HK-2 (cell line): ENCODE data around the gene ZNF764.

Experiments used
- DNase-seq: peaks from one replicate; pipeline ENCODE4 v3.0.0-alpha.2; 2018; ENCODE audit not compliant: unreplicated experiment

Gene ZNF764

DNA sequence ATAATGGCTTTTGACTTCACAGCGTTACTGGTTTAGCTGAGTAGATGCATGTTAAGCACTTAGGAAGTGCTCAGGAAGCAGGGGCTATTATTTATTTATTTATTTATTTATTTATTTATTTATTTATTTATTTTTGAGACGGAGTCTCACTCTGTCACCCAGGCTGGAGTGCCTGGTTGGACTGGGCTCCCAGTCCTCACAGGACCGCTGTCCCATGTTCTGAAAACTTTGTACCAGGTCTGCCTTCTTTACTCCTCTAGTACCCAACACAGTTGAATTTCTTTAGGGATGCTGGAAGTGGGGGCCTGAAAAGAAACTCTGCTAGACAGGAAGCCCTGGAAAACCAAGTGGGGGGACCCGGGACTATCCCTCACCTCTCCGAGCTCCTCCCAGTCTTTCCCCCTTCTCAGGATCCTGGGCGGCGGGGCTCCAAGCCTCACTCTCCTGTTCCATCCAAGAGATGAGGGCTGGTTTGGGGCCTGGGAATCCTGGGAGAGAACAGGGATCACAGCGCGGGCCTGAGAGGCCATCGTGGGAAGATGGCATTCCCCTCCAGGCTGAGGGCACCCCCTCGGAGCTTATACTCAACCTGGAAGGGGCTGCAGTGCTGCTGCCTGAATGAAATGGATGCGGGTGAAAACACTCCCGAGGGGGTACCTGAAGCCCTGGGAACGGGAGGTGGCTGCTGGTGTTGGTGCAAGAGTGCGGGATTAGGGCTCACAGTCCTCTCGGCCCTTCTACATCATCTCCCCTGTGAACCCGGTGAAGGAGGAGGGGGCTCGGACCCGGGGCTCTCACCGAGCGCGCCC is 12.7 kb upstream of the ZNF764 start:
- peak; percentile 22 for DNase-seq

DNA sequence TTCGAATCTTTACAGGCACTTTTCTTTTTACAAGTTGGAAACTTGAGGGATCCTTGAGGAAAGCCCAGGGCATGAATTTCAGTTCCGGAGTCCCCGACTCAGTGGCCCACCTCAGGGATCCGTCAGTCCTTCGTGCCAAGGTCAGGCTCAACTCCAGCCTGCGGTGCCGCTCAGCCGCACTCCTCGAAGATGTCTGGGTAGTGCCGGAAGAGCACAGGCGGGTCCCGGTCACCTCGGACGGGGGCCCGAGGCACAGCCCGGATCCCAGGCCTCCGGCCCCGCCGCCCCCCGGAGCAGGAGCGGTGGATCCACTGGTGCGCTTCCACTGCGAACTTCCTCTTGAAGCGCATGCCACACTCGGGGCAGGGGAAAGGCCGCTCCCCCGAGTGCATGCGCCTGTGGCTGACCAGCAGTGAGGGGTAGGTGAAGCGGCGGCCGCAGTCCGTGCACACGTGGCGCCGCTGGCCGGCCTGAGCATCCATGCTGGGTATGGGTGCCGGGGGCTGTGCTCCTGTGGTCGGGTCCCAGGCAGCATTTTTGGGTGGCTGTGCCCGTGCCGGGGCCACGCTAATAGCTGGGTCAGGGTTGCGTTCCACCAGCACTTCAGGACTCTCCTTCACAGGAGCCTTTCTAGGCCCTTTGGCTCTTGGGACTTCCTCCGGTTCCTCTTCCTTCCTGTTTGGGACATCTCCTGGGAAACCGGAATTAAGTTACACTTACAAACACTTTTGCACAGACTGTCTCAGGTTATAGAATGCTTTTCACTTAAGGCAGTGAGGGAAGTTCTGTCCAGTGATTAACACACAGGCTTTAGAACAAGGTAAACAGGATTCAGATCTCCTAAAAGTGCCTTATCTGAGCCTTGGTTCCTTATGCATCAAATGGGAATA is 11.8 kb upstream of the ZNF764 start:
- no peak for DNase-seq

DNA sequence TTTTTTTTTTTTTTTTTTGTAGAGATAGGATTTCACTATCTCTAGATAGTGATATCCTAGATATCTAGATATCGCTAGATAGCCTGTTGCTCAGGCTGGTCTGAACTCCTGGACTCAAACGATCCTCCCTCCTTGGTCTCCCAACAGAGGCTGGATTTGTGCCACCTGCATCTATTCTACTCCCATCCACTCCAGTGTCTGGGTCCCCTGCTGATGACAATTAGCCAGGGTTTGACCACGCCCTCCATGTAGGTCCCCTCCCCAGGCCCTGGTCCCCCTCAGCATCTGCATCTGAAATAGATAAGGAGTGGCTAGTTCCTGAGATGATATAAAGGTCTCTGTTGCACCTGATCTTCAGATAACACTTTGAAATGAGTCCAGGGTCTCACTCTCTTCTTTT is 11.1 kb upstream of the ZNF764 start:
- no peak for DNase-seq

DNA sequence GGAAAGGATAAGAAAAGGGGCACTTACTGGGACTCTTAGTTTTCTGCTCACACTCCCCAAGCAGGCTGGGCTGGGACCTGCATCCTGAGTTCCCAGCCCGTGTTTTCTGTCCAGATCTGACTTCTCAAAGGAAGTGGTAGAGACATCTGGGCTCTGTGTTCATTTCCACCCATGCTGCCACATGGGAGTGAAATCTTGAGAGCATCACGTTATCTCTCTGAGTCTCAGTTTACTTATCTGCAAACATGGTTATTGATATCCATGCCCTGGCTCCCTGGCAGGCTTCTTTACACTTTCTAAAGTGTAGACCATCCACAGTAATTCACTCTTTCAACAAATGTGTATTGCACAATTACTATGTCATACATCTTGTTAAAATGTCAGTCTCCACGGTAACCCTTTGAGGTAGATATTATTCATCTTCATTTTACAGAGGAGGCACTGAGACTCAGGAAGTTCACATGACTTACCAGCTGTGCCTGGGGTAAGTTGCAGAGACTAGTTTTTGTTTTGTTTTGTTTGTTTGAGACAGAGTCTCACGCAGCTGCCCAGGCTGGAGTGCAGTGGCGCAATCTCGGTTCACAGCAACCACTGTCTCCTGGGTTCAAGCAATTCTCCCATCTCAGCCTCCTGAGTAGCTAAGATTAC is 9.9 kb upstream of the ZNF764 start:
- DNase-seq = no peak

DNA sequence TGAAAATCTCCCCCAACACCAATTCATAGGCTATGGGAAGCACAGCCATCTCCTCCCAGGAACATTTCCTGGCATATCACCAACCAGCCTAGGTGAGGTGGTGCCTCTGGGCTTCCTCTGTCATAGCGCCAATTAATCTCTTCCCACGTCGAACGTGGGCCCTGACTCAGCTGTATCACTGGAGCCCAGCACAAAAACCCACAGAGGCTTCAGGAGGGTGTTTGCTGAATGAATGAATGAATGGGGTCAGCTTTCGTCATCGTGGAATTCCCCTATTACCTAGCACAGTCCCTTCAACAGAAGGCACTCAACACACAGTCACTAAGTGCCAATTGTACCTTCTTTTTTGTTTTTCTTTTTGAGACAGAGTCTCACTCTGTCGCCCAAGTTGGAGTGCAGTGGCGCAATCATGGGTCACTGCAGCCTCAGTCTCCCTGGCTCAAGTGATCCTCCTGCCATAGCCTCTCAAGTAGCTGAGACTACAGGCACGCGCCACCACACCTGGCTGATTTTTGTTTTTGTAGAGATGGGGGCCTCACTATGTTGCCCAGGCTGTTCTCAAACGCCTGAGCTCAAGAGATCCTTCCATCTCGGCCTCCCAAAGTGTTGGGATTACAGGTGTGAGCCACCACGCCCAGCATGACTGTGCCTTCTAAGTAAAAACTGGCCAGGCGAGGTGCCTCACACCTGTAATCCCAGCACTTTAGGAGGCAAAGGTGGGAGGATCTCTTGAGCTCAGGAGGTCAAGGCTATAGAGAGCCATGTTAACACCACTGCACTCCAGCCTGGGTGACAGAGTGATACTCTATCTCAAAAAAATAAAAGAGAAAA is 9.2 kb upstream of the ZNF764 start:
- peak; percentile 38 for DNase-seq

DNA sequence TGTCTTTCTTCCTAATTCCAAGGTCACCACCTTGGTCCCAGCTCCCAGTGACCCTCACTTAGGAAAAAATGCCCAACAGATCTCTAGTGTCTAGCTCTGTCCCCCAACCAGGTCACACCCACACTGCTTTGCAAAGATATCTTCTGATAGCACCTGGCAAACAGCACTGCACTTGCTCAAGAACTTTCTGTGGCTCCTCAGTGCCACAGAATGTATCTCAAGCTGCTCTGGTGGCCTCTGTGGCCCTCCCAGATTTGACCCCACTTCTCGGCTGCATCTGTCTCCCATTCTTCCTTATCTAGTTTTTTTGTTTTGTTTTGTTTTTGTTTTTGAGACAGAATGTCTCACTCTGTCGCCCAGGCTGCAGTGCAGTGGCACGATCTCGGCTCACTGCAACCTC is 8.4 kb upstream of the ZNF764 start:
- DNase-seq = no peak

DNA sequence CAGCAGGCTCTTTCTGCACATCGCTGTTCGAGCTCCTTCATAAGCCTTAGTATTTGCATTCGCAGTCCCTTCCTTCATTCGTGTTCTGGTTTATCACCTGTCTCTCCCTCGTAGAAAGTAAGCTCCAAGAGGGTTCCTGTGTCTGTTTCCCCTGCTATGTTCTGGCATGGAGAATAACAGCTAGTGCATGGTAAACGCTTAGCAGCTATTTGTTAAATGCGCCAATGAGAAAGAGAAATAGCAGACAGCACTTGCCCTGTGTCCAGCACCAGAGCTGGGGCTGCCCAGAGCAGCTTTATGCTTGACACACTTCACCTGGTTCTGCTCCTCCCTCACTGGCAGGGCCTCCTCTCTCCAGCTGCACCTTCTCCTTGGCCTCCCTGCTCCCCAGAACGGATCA is 7.8 kb upstream of the ZNF764 start:
- no peak for DNase-seq

DNA sequence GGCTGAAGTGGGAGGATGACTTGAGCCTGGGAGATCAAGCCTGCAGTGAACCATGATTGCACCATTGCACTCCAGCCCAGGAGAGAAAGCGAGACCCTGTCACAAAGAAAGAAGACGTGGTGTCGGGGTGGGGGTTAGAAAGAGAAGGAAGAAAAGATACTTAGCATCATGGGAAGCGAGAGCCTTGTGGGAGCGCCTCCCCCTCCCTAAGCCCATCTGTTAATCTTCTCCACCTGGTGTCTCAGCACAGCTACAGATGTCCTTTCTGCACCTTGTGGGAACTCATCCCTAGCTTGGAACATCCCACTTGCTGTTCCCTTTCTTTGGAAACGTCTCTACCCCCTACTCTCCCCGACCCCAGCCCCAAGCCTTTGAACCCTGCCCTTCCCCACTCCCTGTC is 7.4 kb upstream of the ZNF764 start:
- no peak for DNase-seq

DNA sequence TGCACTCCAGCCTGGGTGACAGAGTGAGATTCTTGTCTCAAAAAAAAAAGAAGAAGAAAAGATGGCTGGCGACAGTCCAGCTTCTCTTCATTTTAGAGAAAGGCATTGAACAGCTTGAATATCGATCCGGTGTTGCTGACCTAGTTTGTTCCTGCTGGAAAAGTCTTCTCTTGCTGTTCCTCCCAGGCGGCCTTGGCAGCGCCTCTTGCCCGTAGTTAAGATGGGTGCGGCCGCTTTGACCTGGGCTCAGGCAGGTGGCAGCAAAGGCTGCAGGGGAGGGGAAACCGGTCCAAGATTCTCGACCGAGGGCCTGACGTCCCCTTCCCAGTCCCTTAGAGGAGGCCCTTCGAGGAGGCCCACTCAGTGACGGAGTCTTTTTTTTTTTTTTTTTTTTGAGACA is 3.8 kb upstream of the ZNF764 start:
- no peak for DNase-seq

DNA sequence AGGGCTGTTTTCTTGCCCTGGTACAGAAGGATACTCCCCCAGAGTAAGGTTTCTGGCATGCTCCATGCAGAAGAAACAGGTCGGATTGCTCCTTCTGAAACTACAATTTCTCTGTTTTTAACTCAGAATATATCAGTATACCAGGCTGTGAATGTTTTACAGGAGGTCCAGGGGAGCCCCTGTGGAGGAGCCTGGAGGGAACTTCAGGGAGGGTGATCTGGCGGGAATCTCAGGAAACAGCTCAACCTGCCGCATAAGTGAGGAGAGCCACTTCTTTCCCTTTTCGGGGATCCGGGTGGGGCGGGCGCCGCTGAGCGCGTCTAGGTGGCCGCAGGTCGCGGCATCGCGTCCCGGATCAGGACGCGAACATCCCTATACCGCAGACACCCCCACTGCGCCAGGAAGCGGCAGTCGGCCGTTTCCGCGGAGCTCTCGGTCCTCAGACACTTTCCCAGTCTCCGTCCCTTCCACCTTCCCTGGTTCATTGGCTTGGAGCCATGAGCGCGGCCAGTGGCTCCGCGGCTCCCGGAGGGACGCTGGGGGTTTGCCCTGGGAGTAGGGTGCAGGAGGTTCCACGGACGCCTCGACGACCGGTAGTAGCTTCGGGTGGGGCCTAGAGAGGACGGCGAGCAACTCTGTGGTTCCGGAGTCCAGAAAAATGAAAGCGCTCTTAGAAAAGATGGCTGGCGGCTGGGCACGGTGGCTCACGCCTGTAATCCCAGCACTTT is 3.1 kb upstream of the ZNF764 start:
- no peak for DNase-seq

DNA sequence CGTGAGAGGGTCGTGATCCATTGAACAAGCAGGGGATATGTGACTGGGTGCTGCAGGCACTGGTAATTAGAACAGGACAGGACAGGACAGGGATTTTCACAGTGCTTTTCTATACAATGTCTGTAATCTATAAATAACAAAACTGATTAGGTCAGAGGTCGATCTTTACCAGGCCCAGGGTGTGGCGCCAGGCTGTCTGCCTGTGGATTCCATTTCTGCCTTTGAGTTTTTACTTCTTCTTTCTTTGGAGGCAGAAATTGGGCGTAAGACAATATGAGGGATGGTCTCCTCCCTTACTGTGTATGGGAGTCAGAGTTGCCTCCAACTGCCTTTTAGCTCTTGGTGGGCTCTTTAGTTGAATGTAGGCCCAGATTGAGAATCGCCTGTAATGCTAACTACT is 1.5 kb upstream of the ZNF764 start:
- DNase-seq = no peak

DNA sequence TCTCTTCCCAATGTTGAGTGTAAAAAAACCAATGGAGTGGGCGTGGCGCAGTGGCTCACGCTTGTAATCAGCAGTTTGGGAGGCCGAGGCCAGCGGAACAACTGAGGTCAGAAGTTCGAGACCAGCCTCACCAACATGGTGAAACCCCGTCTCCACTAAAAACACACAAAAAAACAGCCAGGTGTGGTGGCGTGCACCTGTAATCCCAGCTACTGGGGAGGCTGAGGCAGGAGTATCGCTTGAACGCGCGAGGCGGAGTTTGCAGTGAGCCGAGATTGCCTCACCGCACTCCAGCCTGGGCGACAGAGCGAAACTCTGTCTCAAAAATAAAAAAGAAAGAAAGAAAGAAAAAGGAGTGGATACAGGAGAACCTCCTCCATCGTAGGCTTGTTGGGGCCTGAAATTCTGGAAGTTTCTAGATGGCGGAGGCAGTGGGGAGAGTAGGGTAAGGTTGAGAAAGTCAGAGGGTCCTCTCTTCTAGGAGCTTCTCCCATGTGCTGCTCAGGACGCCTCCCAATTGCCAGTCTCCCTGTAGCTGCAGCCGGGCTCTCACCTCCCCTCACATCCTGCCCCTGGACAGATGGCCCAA is 709 bp upstream of the ZNF764 start:
- DNase-seq = no peak

DNA sequence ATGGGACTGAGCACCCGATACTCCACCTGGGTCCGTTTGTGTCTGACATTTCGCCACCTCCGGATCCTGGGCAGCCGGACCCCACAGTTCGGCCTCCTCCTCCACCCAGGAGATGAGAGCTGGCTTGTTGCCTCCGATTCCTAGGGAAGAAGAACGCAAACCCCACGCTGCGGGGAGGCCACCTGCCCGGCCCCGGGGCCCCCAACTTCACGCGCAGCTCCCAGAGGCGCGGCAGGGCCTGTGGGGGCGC is 542 bp downstream of the ZNF764 start:
- no peak for DNase-seq

DNA sequence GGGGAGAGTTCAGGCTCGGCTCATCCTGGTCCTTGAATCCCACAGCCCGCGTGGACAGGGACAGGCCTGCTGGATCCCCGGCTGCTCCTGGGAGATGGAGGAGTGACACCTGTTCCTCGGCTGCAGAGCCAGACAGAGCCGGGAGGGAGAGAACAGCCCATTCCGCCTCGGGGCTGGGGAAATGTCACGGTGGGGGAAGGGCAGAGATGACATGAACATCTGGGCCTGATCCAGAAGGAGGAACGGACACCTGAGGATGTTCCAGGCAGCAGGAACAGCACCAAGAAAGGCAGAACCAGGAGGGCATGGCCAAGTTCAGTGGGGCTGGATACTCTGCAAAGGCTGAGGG is 2.1 kb downstream of the ZNF764 start:
- DNase-seq = no peak

DNA sequence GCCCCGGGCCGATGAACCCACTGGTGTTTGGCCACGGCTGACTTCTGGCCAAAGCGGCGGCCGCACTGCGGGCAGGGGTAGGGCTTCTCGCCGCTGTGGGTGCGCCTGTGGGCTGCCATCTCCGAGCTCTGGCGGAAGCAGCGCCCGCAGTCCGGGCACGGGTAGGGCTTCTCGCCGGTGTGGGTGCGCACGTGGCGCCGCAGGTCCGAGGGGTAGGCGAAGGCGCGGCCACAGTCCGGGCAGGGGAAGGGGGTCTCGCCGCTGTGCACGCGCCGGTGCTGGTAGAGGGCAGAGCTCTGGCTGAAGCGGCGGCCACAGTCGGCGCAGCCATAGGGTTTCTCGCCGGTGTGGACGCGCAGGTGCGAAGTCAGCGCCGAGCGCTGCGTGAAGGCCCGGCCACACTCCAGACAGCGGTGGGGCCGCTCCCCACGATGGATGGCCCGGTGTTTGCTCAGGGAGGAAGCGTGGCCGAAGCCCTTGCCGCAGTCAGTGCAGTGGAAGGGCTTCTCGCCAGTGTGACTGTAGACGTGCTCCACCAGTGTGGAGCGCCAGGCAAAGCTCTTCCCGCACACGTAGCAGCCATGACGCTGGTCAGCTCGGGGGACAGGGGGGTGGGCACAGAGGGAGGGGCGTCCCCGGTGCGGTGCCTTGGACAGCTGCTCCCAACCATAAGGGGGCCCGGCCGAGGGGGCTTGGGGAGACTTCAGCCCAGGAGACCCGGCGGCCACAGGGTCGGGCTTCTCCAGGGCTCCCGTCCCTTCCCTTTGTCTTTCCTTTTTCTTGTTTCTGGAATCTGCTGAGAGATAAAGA is 2.7 kb downstream of the ZNF764 start:
- DNase-seq = no peak

DNA sequence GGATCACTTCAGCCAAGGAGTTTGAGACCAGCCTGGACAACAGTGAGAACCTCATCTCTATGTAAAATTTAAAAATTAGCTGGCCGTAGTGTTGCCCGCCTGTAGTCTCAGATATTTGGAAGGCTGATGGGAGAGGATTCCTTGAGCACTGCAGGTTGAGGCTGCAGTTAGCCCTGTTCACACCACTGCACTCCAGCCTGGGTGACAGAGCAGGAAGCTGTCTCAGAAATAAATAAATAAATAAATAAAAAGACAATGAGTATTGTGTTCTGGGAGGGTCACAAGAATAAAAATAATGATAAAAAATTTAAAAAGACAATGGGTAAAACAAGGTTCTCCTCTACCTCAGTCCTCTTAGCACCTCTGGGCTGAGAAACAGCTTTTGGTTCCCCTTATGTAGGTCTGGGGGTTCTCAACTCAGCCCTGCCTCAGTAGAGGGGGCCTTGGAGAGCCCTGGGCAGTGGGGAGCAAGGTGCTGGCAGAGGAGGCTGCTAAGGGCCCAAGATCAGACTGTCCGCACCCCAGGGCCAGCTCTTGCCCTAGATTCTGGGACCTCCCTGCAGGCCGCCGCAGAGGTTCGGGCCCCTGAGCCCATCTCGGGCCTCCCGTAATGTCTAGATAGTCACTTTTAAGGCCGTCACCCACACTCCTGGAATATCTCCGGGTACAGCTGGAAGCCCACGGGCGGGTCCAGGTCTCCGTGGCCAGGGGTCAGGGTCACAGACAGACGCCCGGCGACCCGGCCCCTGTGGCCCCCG is 3.4 kb downstream of the ZNF764 start:
- no peak for DNase-seq

DNA sequence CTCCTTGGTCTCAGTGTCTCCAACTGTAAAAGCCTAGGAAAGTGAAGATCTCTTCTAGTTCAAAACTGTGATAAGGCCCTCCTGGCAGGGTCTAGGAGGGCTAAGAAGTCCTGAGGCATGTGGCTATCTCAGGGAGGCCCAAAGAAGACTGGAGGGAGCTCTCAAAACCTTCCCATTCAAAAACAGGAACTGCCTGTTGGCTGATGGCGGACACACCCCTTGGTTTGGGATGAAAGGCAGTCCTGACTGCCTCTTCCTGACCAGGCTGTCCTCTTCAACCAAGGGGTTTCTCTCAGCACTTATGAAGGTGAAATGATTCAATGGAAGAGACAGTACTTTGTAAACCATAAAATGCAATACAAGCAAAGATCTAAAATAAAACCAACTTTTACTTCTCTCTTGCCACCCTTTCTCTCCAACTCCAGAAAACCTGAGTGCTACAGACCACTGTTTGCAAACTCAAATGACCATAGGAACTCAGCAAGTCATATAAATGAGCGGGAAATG is 4.7 kb downstream of the ZNF764 start:
- DNase-seq = no peak

DNA sequence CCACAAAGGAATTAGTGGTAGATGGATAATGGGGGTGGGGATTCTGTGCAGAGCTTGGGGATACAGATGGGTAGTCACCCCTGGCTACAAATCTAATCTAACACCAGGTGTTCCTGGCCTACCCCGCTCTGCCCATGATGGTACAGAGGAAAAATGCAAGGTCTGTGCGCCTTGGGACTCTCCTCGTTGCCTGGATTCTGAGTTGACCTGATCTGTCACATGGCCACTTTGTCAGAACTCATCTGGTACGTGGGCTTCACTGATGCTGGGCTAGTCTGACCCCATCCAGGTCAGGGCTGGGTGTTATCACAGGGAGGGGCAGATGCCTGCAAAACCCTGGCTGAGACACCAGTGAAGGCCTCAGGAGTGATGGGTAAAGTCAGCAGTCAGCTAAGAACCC is 5.2 kb downstream of the ZNF764 start:
- DNase-seq = no peak

DNA sequence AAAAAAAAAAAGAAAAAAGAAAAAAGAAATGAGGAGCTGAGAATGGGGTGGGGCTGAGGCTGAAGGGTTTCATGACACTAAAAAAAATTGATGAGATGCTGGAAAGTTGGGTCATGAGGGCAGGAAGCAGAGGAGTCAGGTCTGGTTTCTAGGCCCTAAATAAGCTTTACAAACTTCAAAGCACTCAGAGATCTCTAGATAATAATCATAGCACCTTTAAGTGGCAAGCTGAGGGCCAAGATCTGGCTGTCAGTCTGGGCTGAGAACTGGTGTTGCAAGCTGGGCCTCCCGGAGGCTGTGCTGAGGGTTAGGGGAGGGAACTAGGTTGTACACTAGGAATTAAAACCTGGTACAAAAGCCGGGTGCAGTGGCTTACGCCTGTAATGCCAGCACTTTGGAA is 6.4 kb downstream of the ZNF764 start:
- DNase-seq = no peak
